ENCODE results near the gene CMTM8. TPM values are rescaled to one million over a fixed set of nuclear protein-coding genes. Genes with fewer than 3 reads are reported as not detected.
A peak's percentile ranks its signal among the peaks of the same experiment; 100 is the strongest.

Gene CMTM8
- polyA plus RNA-seq, 2 of the 4 experiments (the other 2 are of a cell fraction): 8.4 to 15.6 TPM

DNA sequence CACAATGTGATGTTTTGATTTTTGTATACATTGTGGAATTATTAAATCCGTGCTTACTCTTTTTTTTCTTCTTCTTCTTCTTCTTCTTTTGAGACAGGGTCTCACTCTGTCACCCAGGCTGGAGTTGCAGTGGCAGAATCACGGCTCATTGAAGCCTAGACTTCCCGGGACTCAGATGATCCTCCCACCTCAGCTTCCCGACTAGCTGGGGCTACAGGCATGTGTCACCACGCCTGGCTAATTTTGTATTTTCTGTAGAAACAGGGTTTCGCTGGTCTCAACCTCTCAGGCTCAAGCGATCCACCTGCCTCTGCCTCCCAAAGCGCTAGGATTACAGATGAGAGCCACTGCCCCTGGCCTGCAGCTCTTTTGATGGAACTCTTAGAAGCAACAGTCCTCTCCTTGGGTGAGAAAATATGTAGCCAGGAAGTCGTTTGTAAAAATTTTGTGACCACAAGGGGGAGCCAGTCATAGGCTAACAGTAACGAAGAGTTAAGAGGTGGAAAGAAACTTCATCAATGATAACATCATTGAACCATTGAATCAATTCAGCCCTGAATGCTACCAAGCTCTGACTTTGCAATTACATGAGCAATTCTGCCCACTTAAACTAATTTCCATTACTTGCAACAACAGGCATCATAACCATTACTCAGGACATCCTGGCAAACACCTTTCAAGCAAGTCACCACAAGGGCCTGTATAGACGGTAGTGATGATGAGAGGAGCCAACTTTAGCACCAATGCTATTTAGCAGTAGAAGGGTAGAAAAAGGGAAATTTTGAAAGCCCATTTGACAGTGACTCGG is 136.5 kb downstream of the CMTM8 start:
- Histone ChIP-seq H3K4me1 (no peaks in the 10 kb centered on the region), H3K27ac (no peak overlapping the region), H3K4me2 (no peak overlapping the region), H3K4me3 (no peak overlapping the region), H3K9me3 (no peaks in the 10 kb centered on the region)
- ChIA-PET POLR2A (no interaction called here), CTCF (interaction anchor here (0.6 to 7.5 kb wide), 37 partner anchors 10 to 298 kb away, joined by 3 to 88 read pairs (median 4); partner anchors contain the start of gene CMTM7)
- DNase-seq (ENCODE audit: low read depth in 1 of 2, low spot score in 1 of 2) (peak; percentile 54 to 71), FAIRE-seq (no peak), ATAC-seq (peak; percentile 85 to 94)
- TF ChIP-seq SMC3 (IDR thresholded peaks at IDR 0.05) (peak; percentile 75), JUN (IDR thresholded peaks at IDR 0.05) (no peak), RAD21 (conservative IDR thresholded peaks at IDR 0.05 in 1 of 2, IDR thresholded peaks at IDR 0.05 in 1 of 2) (peak; percentile 51 to 55)
- TF ChIP-seq, protein P1, sequence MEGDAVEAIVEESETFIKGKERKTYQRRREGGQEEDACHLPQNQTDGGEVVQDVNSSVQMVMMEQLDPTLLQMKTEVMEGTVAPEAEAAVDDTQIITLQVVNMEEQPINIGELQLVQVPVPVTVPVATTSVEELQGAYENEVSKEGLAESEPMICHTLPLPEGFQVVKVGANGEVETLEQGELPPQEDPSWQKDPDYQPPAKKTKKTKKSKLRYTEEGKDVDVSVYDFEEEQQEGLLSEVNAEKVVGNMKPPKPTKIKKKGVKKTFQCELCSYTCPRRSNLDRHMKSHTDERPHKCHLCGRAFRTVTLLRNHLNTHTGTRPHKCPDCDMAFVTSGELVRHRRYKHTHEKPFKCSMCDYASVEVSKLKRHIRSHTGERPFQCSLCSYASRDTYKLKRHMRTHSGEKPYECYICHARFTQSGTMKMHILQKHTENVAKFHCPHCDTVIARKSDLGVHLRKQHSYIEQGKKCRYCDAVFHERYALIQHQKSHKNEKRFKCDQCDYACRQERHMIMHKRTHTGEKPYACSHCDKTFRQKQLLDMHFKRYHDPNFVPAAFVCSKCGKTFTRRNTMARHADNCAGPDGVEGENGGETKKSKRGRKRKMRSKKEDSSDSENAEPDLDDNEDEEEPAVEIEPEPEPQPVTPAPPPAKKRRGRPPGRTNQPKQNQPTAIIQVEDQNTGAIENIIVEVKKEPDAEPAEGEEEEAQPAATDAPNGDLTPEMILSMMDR (IDR thresholded peaks at IDR 0.05): peak; percentile 75
- WGBS (ENCODE audit: missing lambda C conversion rate): 54% methylated on average over 12 of the region's 12 CpGs

DNA sequence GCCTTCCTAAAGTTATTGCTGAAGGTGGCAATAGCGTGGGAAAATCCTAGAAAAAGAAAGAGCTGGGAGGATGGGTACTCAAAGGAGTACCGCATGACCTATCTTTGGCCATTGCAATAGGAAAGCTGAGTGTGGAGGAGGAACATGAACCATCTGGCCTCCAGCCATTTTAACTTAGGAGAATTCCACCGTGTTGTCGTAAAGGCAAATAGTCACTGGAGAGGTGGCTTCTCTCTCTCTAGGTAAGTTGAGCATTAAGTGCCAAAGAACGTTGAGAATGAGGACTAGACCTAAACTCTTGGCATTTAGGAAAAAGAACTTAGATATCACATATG is 137.1 kb downstream of the CMTM8 start:
- ChIA-PET POLR2A (no interaction called here), CTCF (interaction anchor here (0.5 to 7.5 kb wide), 31 partner anchors 10 to 298 kb away, joined by 3 to 88 read pairs (median 4); partner anchors contain the start of gene CMTM7)
- Histone ChIP-seq H3K27ac (no peak overlapping the region), H3K4me3 (no peak overlapping the region), H3K4me1 (no peaks in the 10 kb centered on the region), H3K4me2 (no peak overlapping the region), H3K9me3 (no peaks in the 10 kb centered on the region)
- TF ChIP-seq FOXS1 (CRISPR knock-in tag; IDR thresholded peaks at IDR 0.05): no peak
- no peak for TF ChIP-seq HEYL (CRISPR knock-in tag; IDR thresholded peaks at IDR 0.05)
- no peak for TF ChIP-seq GATA3 (IDR thresholded peaks at IDR 0.05; ENCODE audit: borderline replicate concordance)
- TF ChIP-seq, protein P2, sequence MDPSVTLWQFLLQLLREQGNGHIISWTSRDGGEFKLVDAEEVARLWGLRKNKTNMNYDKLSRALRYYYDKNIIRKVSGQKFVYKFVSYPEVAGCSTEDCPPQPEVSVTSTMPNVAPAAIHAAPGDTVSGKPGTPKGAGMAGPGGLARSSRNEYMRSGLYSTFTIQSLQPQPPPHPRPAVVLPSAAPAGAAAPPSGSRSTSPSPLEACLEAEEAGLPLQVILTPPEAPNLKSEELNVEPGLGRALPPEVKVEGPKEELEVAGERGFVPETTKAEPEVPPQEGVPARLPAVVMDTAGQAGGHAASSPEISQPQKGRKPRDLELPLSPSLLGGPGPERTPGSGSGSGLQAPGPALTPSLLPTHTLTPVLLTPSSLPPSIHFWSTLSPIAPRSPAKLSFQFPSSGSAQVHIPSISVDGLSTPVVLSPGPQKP (IDR thresholded peaks at IDR 0.05; ENCODE audit: low read depth, low read length): no peak
- no peak for TF ChIP-seq RAD21 (conservative IDR thresholded peaks at IDR 0.05 in 1 of 2, IDR thresholded peaks at IDR 0.05 in 1 of 2)
- no peak for TF ChIP-seq CBX2 (IDR thresholded peaks at IDR 0.05; ENCODE audit: borderline replicate concordance, low read depth)
- TF ChIP-seq, protein P3, sequence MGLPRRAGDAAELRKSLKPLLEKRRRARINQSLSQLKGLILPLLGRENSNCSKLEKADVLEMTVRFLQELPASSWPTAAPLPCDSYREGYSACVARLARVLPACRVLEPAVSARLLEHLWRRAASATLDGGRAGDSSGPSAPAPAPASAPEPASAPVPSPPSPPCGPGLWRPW (IDR thresholded peaks at IDR 0.05): no peak
- no peak for TF ChIP-seq TFCP2L1 (CRISPR knock-in tag; IDR thresholded peaks at IDR 0.05)
- no peak for TF ChIP-seq CBX8 (IDR thresholded peaks at IDR 0.05)
- TF ChIP-seq TP53 (CRISPR knock-in tag; IDR thresholded peaks at IDR 0.05): no peak
- no peak for TF ChIP-seq HOXB13 (CRISPR knock-in tag; IDR thresholded peaks at IDR 0.05; ENCODE audit: low read depth)
- no peak for TF ChIP-seq MYC (IDR thresholded peaks at IDR 0.05; ENCODE audit: borderline replicate concordance, low read length)
- TF ChIP-seq POLR2A (IDR thresholded peaks at IDR 0.05; ENCODE audit: low read length): no peak
- no peak for TF ChIP-seq RNF2 (IDR thresholded peaks at IDR 0.05; ENCODE audit: borderline replicate concordance, low read depth)
- no peak for TF ChIP-seq KDM5A (IDR thresholded peaks at IDR 0.05)
- 79% methylated on average over 5 of the region's 5 CpGs for WGBS (ENCODE audit: missing lambda C conversion rate)
- no peak for FAIRE-seq
- ATAC-seq: no peak
- no peak for DNase-seq (ENCODE audit: low read depth in 1 of 2, low spot score in 1 of 2)

DNA sequence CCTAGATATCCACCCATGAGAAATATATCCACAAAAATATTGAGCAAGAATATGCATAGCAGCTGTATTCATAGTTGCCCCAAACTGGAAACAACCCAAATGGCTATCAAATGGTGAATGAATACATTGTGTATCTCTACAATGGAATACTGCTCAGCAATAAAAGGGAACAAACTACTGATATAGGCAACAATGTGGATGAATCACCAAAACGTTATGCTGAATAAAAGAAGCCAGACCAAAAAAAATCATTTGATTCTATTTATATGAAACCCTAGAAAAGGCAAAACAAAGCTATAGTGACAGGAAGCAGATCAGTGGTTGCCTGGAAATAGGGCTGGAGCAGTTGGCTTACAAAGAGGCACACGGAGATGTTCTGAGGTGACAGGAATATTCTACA is 137.6 kb downstream of the CMTM8 start:
- H3K4me3 ChIP-seq: no peak overlapping the region
- CTCF ChIA-PET: interaction anchor here (0.5 to 7.5 kb wide), 23 partner anchors 9 to 591 kb away, joined by 3 to 88 read pairs (median 4); partner anchors contain the start of gene CMTM7
- no peaks in the 10 kb centered on the region for H3K4me1 ChIP-seq
- WGBS (ENCODE audit: missing lambda C conversion rate): 73% methylated on average over 2 of the region's 2 CpGs
- no peak overlapping the region for H3K4me2 ChIP-seq
- DNase-seq (ENCODE audit: low read depth in 1 of 2, low spot score in 1 of 2) (no peak), ATAC-seq (no peak), FAIRE-seq (no peak)
- TF ChIP-seq EP300 (IDR thresholded peaks at IDR 0.05) (no peak), RCOR1 (IDR thresholded peaks at IDR 0.05; ENCODE audit: low read depth, low read length) (no peak), SREBF2 (IDR thresholded peaks at IDR 0.05) (no peak), CBX8 (IDR thresholded peaks at IDR 0.05) (no peak)
- TF ChIP-seq, protein P4, sequence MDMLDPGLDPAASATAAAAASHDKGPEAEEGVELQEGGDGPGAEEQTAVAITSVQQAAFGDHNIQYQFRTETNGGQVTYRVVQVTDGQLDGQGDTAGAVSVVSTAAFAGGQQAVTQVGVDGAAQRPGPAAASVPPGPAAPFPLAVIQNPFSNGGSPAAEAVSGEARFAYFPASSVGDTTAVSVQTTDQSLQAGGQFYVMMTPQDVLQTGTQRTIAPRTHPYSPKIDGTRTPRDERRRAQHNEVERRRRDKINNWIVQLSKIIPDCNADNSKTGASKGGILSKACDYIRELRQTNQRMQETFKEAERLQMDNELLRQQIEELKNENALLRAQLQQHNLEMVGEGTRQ (IDR thresholded peaks at IDR 0.05): no peak
- POLR2A ChIA-PET: no interaction called here
- no peaks in the 10 kb centered on the region for H3K9me3 ChIP-seq
- no peak overlapping the region for H3K27ac ChIP-seq

Data from A549 (cell line).